GM18868 (cell line): ENCODE results near the gene ABHD11.
A peak's percentile ranks its signal among the peaks of the same experiment; 100 is the strongest.
"Not testable (repeated sequence)": the region's sequence is repeated elsewhere in the genome, so short reads cannot be mapped to it uniquely, and the experiment has no call there.

Experiments used
- ATAC-seq: cut with Tn5 transposase; IDR thresholded peaks from one replicate; pipeline ENCODE4 v1.9.1; 2021; ENCODE audit warnings: mild to moderate bottlenecking, moderate library complexity; ENCODE audit not compliant: unreplicated experiment

Gene ABHD11, protein sequence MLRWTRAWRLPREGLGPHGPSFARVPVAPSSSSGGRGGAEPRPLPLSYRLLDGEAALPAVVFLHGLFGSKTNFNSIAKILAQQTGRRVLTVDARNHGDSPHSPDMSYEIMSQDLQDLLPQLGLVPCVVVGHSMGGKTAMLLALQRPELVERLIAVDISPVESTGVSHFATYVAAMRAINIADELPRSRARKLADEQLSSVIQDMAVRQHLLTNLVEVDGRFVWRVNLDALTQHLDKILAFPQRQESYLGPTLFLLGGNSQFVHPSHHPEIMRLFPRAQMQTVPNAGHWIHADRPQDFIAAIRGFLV

DNA sequence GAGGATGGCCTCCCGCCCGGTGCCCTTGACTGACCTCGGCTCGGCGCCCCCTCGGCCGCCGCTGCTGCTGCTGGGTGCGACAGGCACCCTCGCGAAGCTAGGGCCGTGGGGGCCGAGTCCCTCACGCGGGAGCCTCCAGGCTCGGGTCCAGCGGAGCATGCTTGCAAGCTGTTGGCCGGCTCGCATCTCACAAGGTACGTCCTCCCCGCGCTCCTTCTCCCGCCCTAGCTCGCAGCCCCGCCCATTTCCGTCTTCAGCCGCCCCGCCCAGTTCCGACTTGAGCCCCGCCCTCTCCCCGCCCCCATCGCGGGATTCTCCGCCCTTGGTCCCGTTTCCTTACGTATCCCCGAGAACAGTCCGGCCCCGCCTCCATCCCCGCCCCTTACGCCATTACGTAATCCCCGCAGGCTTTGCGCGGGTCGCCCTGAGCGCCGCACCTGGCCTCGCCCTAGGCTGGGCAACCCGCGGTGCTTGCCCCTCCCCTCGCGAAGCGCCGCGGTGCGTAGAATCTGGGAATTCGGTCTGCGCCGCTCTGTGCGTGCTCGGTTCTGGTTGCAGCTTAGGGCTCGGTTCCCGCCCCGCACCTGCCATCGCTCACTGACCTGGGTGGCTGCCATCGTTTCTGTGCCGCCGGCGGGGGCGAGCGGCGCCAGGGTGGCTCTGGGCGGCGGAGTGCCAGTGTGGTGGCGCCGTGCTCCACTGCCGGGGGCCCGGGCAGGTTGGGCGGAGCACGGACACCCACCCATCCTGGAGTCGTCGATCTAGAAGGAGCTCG is at the start of gene ABHD11:
Gene ABHD11 (minus strand): TSS at position 191 of the 775 bp plus-strand sequence. CDS start 32 bp downstream, at position 159.
- ATAC-seq = peak; percentile 86

GRCh38 chr7:73787786-73788048 is 49.1 kb upstream of the ABHD11 start:
- not testable (repeated sequence) for ATAC-seq

- no peak for ATAC-seq
Observed at GRCh38 chr7:73786588-73786987, 48.0 kb upstream of the ABHD11 start.

GRCh38 chr7:73779517-73779916 is 40.9 kb upstream of the ABHD11 start:
- no peak for ATAC-seq

GRCh38 chr7:73778801-73779389 is 40.3 kb upstream of the ABHD11 start:
- ATAC-seq = no peak

DNA sequence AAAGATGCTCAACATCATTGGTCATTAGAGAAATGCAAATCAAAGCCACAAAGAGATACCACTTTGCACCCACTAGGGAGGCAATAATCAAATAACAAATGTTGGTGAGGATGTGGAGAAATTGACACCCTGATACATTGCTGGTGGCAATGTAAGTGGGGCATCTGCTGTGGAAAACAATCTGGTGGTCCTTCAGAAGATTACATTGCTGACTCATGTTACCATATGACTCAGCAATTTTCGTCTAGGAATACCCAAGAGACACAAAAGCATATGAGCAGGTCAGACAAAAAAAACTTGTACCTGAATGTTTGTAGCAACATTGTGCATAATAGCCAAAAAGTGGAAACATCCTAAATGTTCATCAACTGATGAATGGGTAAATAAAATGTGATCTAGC is 36.3 kb upstream of the ABHD11 start:
- ATAC-seq = no peak

- no peak for ATAC-seq
Observed at GRCh38 chr7:73773700-73774517, 35.3 kb upstream of the ABHD11 start.

DNA sequence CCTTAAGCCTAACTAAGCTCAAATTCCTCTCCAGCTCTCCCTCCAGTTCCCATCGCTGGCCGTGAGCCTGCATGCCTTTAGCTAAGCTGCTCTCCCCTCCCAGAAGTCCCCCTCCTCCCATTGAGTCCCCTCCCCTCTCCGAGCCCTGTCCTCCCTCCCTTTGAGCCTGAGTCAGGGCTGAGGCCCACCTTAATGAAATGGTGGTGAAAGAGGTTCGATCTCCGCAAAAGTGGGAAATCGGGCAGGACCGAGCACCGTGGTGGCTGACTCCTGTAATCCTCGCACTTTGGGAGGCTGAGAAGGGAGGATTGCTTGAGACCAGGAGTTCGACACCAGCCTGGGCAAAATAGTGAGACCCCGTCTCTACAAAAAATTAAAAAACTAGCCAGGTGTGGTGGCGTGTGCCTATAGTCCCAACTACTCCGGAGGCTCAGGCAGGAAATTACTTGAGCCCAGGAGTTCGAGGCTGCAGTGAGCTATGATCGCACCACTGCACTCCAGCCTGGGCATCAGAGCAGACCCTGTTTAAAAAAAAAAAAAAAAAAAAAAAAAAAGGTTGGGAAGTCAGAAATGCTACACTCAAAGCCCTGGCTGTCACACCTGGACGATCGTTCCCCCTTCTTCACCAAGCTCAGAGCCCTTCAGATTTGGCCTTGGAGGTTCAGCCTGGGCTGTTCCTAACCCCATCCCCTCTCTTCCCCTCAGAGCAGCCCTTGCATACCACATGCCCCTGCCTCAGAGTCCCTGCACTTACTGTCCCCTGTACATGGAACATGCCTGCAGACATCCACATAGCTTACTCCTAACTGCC is 32.5 kb upstream of the ABHD11 start:
- no peak for ATAC-seq

GRCh38 chr7:73770002-73770859 is 31.6 kb upstream of the ABHD11 start, which contains the start of gene CLDN3:
TSS of gene CLDN3 (minus strand) at chr7:73770270. CDS start at chr7:73770049, 221 bp downstream.
- ATAC-seq = no peak

- no peak for ATAC-seq
Observed at GRCh38 chr7:73769481-73770001, 30.9 kb upstream of the ABHD11 start.

DNA sequence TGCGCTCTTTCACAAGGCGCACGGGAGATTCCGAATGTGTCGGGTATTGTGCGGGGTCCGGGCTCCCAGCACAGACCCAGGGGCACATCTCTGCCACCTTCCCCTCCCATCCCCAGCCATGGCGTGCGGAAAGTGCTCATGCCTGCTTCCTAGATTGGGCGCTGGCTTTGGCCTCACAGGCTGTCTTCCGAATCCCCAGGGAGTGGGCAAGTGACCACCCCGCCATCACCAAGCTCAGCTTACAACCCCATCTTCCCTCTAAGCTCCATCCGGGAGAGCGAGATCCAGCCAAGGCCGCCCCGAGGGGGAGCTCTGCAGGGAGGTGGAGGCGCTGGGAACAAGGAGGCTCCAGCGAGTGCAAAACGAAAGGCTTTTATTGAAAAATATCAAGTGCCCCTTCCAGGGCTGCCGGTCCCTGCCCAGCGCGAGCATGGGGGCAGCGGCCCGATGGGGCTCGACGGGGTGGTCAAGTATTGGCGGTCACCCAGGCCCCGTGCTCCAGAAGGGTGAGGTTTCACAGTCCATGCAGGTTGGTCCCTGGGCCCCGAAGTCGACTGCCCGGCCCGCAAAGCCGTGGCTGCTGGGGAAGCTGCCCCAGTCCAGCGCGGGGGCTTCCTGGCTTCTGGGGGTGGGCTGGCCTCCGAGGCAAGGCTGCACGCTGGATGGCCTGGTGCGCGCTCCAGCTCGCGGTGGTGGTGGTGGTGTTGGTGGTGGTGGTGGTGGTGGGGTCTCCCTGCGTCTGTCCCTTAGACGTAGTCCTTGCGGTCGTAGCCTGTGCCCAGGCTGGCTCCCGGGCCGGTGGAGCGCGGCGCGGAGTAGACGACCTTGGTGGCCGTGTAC is 30.3 kb upstream of the ABHD11 start:
- no peak for ATAC-seq

DNA sequence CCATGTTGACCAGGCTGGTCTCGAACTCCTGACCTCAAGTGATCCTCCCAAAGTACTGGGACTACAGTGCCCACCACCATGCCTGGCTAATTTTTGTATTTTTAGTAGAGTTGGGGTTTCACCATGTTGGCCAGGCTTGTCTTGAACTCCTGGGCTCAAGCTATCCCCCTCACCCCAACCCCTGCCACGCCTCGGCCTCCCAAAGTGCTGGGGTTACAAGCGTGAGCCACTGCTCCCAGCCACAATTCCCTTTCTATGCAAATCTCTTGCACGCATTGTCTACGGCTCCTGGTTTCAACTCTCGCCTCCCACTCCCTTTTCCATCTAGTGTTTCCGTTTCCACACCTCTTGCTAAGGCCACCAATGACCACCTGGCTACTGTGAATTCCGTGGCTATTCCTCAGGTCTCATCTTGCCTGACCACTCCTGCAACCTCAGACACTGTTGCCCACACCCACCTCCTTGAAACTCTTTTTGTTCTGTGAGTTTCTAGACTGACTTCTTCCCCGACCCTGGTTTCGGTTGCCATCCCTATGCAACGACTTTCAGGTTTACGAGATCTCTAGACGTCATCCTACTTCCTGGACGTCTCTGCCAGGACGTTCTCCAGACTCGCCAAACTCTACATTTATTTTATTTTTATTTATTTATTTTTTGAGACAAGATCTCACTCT is 28.1 kb upstream of the ABHD11 start:
- no peak for ATAC-seq

DNA sequence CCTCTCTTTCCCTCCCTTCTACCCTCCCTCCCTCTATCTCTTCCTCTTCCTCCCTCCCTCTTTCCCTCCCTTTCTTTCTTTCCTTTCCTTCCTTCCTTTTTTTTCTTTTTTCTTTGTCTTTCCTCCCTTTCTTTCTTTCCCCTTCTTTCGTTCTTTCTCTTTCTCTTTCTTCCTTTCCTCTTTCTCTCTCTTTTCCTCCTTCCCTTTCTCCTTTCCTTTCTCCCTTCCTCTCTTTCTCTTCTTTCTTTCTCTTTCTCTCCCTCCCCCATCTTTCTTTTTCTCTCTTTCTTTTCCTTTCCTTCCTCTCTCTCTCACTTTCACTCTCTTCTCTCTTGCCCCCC is 24.0 kb upstream of the ABHD11 start:
- ATAC-seq = no peak

- no peak for ATAC-seq
Observed at GRCh38 chr7:73761854-73762658, 23.5 kb upstream of the ABHD11 start.

DNA sequence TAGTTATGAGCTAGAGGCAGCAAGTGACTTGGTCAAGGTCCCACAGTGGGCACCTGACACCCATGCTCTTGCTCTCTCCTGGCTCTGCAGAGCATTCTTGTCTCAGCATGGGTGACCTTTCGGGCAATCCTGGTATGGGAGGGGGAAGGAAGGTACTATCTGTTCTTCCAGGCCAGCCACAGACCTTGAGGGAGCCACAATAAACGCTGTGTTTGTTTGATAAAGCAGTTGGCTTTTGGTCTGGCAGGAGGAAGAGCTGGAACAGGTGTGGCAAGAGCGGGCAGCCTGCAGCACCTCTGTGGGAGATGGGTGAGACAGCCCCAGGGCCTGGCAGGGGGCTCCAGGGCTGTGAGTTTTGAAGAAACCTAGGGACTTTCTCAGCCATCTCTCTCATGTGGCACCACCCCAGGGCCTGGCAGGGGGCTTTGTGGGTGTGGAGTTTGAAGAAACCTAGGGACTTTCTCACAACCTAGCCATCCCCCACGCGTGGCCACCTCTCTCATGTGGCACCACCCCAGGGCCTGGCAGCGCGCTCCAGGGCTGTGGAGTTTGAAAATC is 20.1 kb upstream of the ABHD11 start:
- no peak for ATAC-seq

GRCh38 chr7:73749931-73750776 is 11.6 kb upstream of the ABHD11 start:
- ATAC-seq = no peak
